ENCODE results near the gene H1-8.

- TF ChIP-seq POLR2A (IDR thresholded peaks at IDR 0.05) (no peak), EP300 (IDR thresholded peaks at IDR 0.05) (no peak)
These were observed 6.7 kb upstream of the H1-8 start for GRCh38 chr3:129536374-129536667.
